ENCODE measurements around the gene KRAS.
A peak's percentile ranks its signal among the peaks of the same experiment; 100 is the strongest.

KRAS gene

GRCh38 chr12:25256005-25256404, 5.3 kb upstream of the KRAS start:
- no peak for DNase-seq (ENCODE audit: low spot score)

GRCh38 chr12:25254271-25254880, 3.6 kb upstream of the KRAS start:
- DNase-seq (ENCODE audit: low spot score) = no peak

- no peak for DNase-seq (ENCODE audit: low spot score)
Measured at GRCh38 chr12:25253371-25254068, 2.8 kb upstream of the KRAS start.

- DNase-seq (ENCODE audit: low spot score) = no peak
Measured at GRCh38 chr12:25252946-25253345, 2.2 kb upstream of the KRAS start.

GRCh38 chr12:25251769-25252168, 1.0 kb upstream of the KRAS start:
- DNase-seq (ENCODE audit: low spot score) = no peak

GRCh38 chr12:25249931-25250738, 594 bp downstream of the KRAS start:
- peak; percentile 35 for DNase-seq (ENCODE audit: low spot score)

GRCh38 chr12:25248732-25249131, 2.0 kb downstream of the KRAS start:
- no peak for DNase-seq (ENCODE audit: low spot score)

GRCh38 chr12:25248137-25248536, 2.6 kb downstream of the KRAS start:
- DNase-seq (ENCODE audit: low spot score) = no peak

- no peak for DNase-seq (ENCODE audit: low spot score)
Measured at GRCh38 chr12:25245491-25245890, 5.2 kb downstream of the KRAS start.

- DNase-seq (ENCODE audit: low spot score) = no peak
Measured at GRCh38 chr12:25243680-25243990, 7.1 kb downstream of the KRAS start.

- DNase-seq (ENCODE audit: low spot score) = no peak
Measured at GRCh38 chr12:25242981-25243679, 7.6 kb downstream of the KRAS start.

GRCh38 chr12:25241167-25242020, 9.3 kb downstream of the KRAS start:
- DNase-seq (ENCODE audit: low spot score) = peak; percentile 50

- no peak for DNase-seq (ENCODE audit: low spot score)
Measured at GRCh38 chr12:25236626-25237025, 14.1 kb downstream of the KRAS start.

- DNase-seq (ENCODE audit: low spot score) = no peak
Measured at GRCh38 chr12:25236190-25236589, 14.5 kb downstream of the KRAS start.

- DNase-seq (ENCODE audit: low spot score) = no peak
Measured at GRCh38 chr12:25213338-25213737, 37.4 kb downstream of the KRAS start.

- no peak for DNase-seq (ENCODE audit: low spot score)
Measured at GRCh38 chr12:25208554-25208953, 42.2 kb downstream of the KRAS start.

- no peak for DNase-seq (ENCODE audit: low spot score)
Measured at GRCh38 chr12:25207846-25208245, 42.9 kb downstream of the KRAS start.

GRCh38 chr12:25207411-25207810, 43.3 kb downstream of the KRAS start:
- no peak for DNase-seq (ENCODE audit: low spot score)

GRCh38 chr12:25202137-25202536, 48.6 kb downstream of the KRAS start:
- DNase-seq (ENCODE audit: low spot score) = no peak

- no peak for DNase-seq (ENCODE audit: low spot score)
Measured at GRCh38 chr12:25200703-25201102, 50.0 kb downstream of the KRAS start.

GRCh38 chr12:25197608-25198007, 53.1 kb downstream of the KRAS start:
- no peak for DNase-seq (ENCODE audit: low spot score)
